Glutamatergic neuron (in vitro differentiated cells): Measurements from ENCODE around the gene TRAPPC4. TPM values are rescaled to one million over a fixed set of nuclear protein-coding genes. Genes with fewer than 3 reads are reported as not detected.

Source experiments
- DNase-seq: peaks from one replicate; pipeline ENCODE4 v3.0.0; 2022
- H3K27ac Mint-ChIP-seq: one replicate; pipeline ENCODE4 v1.8.0; 2020; ENCODE audit warnings: mild to moderate bottlenecking, mixed read lengths, inconsistent platforms; ENCODE audit not compliant: unreplicated experiment
- H3K27me3 Mint-ChIP-seq: one replicate; pipeline ENCODE4 v1.8.0; 2020; ENCODE audit warnings: mild to moderate bottlenecking, moderate library complexity, mixed read lengths, inconsistent platforms; ENCODE audit not compliant: unreplicated experiment
- H3K36me3 Mint-ChIP-seq: one replicate; pipeline ENCODE4 v1.8.0; 2020; ENCODE audit warnings: mild to moderate bottlenecking, mixed read lengths, inconsistent platforms; ENCODE audit not compliant: unreplicated experiment
- H3K4me1 Mint-ChIP-seq: one replicate; pipeline ENCODE4 v1.8.0; 2020; ENCODE audit warnings: mild to moderate bottlenecking, low read depth, mixed read lengths, inconsistent platforms; ENCODE audit not compliant: unreplicated experiment
- H3K4me3 Mint-ChIP-seq: one replicate; pipeline ENCODE4 v1.8.0; 2020; ENCODE audit warnings: mild to moderate bottlenecking, mixed read lengths, inconsistent platforms; ENCODE audit not compliant: unreplicated experiment
- H3K9me3 Mint-ChIP-seq: one replicate; pipeline ENCODE4 v1.8.0; 2020; ENCODE audit warnings: mild to moderate bottlenecking, moderate library complexity, mixed read lengths, inconsistent platforms; ENCODE audit not compliant: unreplicated experiment
- CTCF ChIP-seq: fragments of 200-600 bp; sonication (generic); IDR thresholded peaks from one replicate; pipeline ENCODE4 v1.5.0; 2021; ENCODE audit not compliant: partially characterized antibody, unreplicated experiment
- total RNA-seq: library from RNA; stranded (reverse); fragmentation: NEBNext Ultra II Directional; extraction: Animal tissue kit (Norgen Biotek cat#: 25700); gene quantifications from one replicate; pipeline ENCODE4 v1.2.1, GENCODE V29; 2021; ENCODE audit not compliant: unreplicated experiment

TRAPPC4 gene
- total RNA-seq, 1 donor from 2014 or later = 85.1 TPM

GRCh38 chr11:119051440-119052162 lies 33.0 kb downstream of the TRAPPC4 start:
- no peak for DNase-seq
- H3K27me3 Mint-ChIP-seq = peaks cover 3% of the 10 kb centered on the region
- H3K4me3 Mint-ChIP-seq = no peak overlapping the region
- H3K36me3 Mint-ChIP-seq = peaks cover 4% of the 10 kb centered on the region
- no peak overlapping the region for H3K27ac Mint-ChIP-seq
- peaks cover 11% of the 10 kb centered on the region for H3K9me3 Mint-ChIP-seq
- H3K4me1 Mint-ChIP-seq = peaks cover 7% of the 10 kb centered on the region
- TF ChIP-seq CTCF = no peak

- no peak overlapping the region for H3K27ac Mint-ChIP-seq
- no peak for DNase-seq
- peaks cover 4% of the 10 kb centered on the region for H3K36me3 Mint-ChIP-seq
- TF ChIP-seq CTCF = no peak
- H3K4me3 Mint-ChIP-seq = no peak overlapping the region
- H3K4me1 Mint-ChIP-seq = peaks cover 7% of the 10 kb centered on the region
- H3K9me3 Mint-ChIP-seq = peaks cover 9% of the 10 kb centered on the region
- peaks cover 3% of the 10 kb centered on the region for H3K27me3 Mint-ChIP-seq
These were observed 33.7 kb downstream of the TRAPPC4 start for GRCh38 chr11:119052163-119052814.

DNA sequence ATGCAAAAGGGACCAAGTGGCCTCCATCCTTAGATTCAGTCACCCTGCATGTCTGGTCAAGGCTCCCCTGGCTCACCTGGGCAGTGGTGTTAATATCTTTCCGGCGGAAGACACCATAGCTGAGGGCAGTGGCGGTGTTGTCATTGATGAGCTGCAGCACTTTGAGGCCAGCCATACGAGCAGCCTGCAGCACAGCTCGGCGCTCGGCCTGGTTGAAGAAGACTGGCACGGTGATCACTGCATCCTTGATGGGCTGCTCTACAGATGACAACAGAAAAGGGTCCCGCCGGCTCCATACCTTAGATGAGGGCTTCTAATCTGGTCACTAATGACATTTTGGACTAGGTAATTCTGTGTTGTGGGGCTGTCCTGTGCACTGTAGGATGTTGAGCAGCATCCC lies 35.9 kb downstream of the TRAPPC4 start:
- H3K4me3 Mint-ChIP-seq = no peak overlapping the region
- DNase-seq = no peak
- no peak for TF ChIP-seq CTCF
- no peak overlapping the region for H3K27ac Mint-ChIP-seq
- H3K4me1 Mint-ChIP-seq = peaks cover 10% of the 10 kb centered on the region
- peaks cover 8% of the 10 kb centered on the region for H3K27me3 Mint-ChIP-seq
- H3K36me3 Mint-ChIP-seq = peaks cover 4% of the 10 kb centered on the region
- peaks cover 8% of the 10 kb centered on the region for H3K9me3 Mint-ChIP-seq

DNA sequence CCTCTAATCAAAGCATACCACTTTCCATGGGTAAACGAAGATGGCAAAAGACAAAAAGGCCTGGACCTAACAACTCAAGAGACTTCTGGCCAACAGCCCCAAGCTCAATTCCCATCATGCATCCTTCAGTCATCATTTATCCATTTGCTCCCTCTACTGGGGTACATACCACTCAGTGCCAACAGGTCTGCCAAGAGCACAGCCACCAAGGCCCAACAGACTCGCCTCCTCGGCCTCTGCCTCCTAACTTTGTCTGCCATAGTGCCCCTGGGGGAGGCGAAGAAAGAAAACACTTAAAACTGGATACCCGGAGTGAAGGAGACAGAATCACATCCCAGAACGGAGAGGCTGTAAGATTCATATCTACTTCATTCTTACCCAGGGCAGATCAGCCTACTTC lies 37.3 kb downstream of the TRAPPC4 start:
- Mint-ChIP-seq H3K4me3 (peak overlapping the region; percentile 95), H3K27me3 (peaks cover 8% of the 10 kb centered on the region), H3K4me1 (peaks cover 10% of the 10 kb centered on the region), H3K9me3 (peaks cover 8% of the 10 kb centered on the region), H3K27ac (peak overlapping the region; percentile 67), H3K36me3 (no peaks in the 10 kb centered on the region)
- TF ChIP-seq CTCF = no peak
- no peak for DNase-seq

DNA sequence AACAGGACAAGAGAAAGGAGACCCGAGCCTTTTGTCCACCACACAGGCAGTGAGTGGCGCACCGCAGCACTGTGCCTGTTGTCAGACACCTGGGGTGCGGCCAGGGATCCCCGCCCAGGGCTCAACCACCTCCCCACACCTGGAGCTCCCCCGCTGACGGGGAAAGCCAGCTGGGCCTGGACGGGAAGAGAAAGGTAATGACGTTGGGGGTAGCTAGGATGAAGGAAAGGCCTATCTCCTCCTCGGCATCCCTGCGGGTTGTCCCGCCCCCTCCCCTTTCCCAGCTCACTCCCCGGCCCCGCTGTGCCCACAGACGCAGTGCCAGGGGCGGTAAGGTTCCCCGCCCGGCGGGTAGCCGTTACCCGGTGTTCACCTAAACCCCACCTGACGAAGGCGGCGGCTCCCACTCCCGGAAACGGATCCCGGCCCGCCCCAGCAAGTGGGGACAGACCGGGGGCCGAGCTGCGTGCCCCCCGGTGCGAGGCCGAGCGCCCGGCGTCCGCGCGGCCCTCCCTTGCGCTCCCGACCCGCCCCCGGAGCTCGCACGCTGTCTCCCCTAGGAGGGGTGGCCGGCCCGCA lies 37.9 kb downstream of the TRAPPC4 start:
- DNase-seq = peak; percentile 39
- Mint-ChIP-seq H3K27me3 (peaks cover 8% of the 10 kb centered on the region), H3K9me3 (peaks cover 8% of the 10 kb centered on the region), H3K36me3 (no peaks in the 10 kb centered on the region), H3K4me3 (peak overlapping the region; percentile 95), H3K4me1 (peaks cover 10% of the 10 kb centered on the region), H3K27ac (peak overlapping the region; percentile 67)
- TF ChIP-seq CTCF = no peak
